ENCODE measurements around the gene RXRA. TPM values are rescaled to one million over a fixed set of nuclear protein-coding genes. Genes with fewer than 3 reads are reported as not detected.

RXRA gene
- total RNA-seq, 1 donor from 2014 or later, result 83.3 TPM

DNA sequence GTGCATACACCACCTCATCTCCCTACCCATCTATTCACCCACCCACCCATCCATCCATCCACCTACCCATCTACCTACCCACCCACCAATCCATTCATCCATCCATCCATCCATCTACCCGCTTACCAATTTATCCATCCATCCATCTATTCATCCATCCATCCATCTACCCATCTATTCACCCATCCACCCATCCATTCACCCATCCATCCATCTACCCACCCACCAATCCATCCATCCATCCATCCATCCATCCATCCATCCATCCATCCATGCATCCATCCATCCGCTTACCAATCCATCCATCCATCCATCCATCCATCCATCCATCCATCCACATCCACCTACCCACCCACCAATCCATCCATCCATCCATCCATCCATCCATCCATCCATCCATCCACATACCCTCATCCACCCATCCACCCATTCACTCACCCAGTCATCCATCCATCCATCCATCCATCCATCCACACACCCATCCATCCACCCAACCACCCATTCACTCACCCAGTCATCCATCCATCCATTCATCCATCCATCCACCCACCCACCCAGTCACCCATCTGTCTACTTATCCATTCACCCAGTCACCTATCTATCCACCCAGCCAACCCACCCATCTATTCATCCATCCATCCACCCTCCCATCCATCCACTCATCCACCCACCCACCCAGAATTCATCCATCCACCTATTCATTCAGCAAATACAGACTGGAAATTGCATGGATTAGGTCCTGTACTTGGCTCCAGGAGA, 125.6 kb downstream of the RXRA start:
- no peak overlapping the region for H3K4me3 Mint-ChIP-seq (ENCODE audit: unreplicated experiment)
- TF ChIP-seq, protein P1, sequence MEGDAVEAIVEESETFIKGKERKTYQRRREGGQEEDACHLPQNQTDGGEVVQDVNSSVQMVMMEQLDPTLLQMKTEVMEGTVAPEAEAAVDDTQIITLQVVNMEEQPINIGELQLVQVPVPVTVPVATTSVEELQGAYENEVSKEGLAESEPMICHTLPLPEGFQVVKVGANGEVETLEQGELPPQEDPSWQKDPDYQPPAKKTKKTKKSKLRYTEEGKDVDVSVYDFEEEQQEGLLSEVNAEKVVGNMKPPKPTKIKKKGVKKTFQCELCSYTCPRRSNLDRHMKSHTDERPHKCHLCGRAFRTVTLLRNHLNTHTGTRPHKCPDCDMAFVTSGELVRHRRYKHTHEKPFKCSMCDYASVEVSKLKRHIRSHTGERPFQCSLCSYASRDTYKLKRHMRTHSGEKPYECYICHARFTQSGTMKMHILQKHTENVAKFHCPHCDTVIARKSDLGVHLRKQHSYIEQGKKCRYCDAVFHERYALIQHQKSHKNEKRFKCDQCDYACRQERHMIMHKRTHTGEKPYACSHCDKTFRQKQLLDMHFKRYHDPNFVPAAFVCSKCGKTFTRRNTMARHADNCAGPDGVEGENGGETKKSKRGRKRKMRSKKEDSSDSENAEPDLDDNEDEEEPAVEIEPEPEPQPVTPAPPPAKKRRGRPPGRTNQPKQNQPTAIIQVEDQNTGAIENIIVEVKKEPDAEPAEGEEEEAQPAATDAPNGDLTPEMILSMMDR (IDR thresholded peaks at IDR 0.05; ENCODE audit: unreplicated experiment), result no peak
- H3K27me3 Mint-ChIP-seq (ENCODE audit: unreplicated experiment), result peaks cover 2% of the 10 kb centered on the region
- no peaks in the 10 kb centered on the region for H3K36me3 Mint-ChIP-seq (ENCODE audit: low read depth, unreplicated experiment)
- no peak for DNase-seq (ENCODE audit: low spot score)
- H3K9me3 Mint-ChIP-seq (ENCODE audit: unreplicated experiment), result no peaks in the 10 kb centered on the region
- H3K4me1 Mint-ChIP-seq (ENCODE audit: unreplicated experiment), result peaks cover 4% of the 10 kb centered on the region
- H3K27ac Mint-ChIP-seq (ENCODE audit: unreplicated experiment), result no peak overlapping the region

DNA sequence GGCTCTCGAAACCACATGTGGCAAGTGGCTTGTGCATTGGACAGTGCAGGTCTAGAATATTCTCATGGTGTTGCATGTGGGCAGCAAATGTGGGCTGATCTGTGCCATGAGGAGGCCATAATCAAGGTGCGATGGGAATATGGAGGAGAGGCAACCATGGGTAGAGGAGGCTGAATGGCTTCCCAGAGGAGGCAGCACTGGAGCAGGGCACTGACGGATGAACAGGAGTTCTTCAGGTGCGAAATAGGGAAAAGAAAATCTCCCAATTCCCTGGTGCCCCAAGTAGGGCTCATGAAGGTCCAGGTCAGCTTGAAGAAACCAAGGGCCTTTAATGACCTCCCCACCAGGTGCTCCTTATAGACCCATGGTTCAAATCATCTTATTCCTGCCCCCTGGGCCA, 126.5 kb downstream of the RXRA start:
- Mint-ChIP-seq H3K36me3 (ENCODE audit: low read depth, unreplicated experiment) (no peaks in the 10 kb centered on the region), H3K4me3 (ENCODE audit: unreplicated experiment) (no peak overlapping the region), H3K27me3 (ENCODE audit: unreplicated experiment) (peaks cover 2% of the 10 kb centered on the region), H3K27ac (ENCODE audit: unreplicated experiment) (no peak overlapping the region), H3K9me3 (ENCODE audit: unreplicated experiment) (no peaks in the 10 kb centered on the region), H3K4me1 (ENCODE audit: unreplicated experiment) (peaks cover 4% of the 10 kb centered on the region)
- DNase-seq (ENCODE audit: low spot score), result no peak
- TF ChIP-seq, protein P1 (IDR thresholded peaks at IDR 0.05; ENCODE audit: unreplicated experiment), result no peak

DNA sequence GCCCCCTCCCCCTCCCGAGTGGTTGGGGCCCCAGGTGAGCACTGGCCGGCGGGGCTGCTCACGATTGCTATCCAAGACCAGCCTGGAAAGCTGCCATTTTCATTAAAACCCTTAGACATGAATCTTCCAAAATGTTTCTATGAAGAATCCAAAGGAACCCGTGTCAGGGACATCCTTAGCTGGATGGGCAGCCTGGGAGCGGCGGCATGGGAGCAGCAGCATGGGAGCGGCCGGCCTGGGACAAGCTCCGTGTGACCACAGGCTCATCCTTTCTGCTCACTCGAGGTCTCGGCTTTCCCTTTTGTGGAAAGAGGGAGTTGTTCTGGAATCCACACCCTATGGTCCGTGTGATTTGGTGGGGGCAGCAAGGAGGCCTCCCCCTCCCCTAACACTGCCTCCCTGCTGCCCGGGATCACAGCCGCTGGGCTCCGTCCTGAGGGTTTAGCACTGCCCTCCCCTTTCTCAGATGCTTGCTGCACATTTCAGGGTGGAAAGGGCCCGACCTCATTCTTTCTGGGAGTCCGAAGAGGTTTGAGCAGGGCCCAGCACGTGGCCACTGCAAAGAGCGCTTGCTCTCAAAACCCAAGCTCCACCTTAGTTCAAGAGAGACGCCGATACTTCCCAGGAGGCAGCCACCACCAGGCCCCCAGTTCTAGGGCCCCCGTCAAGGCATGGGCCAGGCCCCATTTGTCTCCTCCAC, 127.7 kb downstream of the RXRA start:
- H3K4me1 Mint-ChIP-seq (ENCODE audit: unreplicated experiment), result peaks cover 4% of the 10 kb centered on the region
- no peaks in the 10 kb centered on the region for H3K9me3 Mint-ChIP-seq (ENCODE audit: unreplicated experiment)
- TF ChIP-seq, protein P1 (IDR thresholded peaks at IDR 0.05; ENCODE audit: unreplicated experiment), result no peak
- no peak overlapping the region for H3K4me3 Mint-ChIP-seq (ENCODE audit: unreplicated experiment)
- H3K36me3 Mint-ChIP-seq (ENCODE audit: low read depth, unreplicated experiment), result no peaks in the 10 kb centered on the region
- peaks cover 3% of the 10 kb centered on the region for H3K27me3 Mint-ChIP-seq (ENCODE audit: unreplicated experiment)
- H3K27ac Mint-ChIP-seq (ENCODE audit: unreplicated experiment), result no peak overlapping the region
- DNase-seq (ENCODE audit: low spot score), result no peak

DNA sequence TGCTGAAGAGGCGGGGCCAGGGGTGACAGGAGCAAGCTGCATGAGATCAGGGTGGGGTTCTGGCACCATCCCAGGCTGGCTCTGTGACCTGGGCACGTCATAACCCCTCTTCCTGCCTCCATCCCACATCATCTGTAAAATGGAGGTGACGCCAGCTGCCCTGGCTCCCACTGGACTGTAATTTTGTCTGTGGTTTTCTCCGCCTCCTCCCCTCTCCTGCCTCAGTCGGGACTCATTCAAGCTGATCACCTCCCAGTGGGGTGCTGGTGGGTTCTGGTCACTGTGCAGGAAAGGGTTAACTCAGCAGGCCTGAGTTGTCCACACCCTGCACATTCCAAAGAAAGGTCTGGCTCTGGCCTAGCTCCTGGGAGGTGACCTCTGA, 128.2 kb downstream of the RXRA start:
- no peak for DNase-seq (ENCODE audit: low spot score)
- H3K4me3 Mint-ChIP-seq (ENCODE audit: unreplicated experiment), result no peak overlapping the region
- H3K9me3 Mint-ChIP-seq (ENCODE audit: unreplicated experiment), result no peaks in the 10 kb centered on the region
- H3K4me1 Mint-ChIP-seq (ENCODE audit: unreplicated experiment), result peaks cover 4% of the 10 kb centered on the region
- TF ChIP-seq, protein P1 (IDR thresholded peaks at IDR 0.05; ENCODE audit: unreplicated experiment), result no peak
- H3K36me3 Mint-ChIP-seq (ENCODE audit: low read depth, unreplicated experiment), result no peaks in the 10 kb centered on the region
- no peak overlapping the region for H3K27ac Mint-ChIP-seq (ENCODE audit: unreplicated experiment)
- H3K27me3 Mint-ChIP-seq (ENCODE audit: unreplicated experiment), result peaks cover 3% of the 10 kb centered on the region

DNA sequence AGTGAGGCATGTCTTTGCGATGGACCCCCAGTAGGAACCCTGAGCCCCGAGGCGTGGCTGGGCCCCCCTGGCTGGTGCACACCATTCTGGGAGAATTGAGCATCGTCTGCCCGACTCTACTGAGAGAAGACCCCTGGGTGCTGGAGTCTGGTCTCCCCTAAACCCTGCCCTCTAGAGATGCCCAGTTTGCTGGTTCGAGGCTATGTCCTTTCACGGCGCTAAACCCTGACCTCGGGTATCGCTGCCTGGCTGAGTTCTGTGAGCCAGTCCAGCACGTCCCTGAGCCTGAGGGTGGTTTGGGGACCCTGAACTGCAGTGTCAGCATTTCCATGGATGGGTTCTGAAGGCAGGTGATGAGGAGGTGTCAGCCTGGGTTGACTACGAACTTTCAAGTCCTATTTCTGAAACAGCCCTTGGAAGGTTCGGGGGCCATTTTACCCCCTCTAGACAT, 128.8 kb downstream of the RXRA start:
- TF ChIP-seq, protein P1 (IDR thresholded peaks at IDR 0.05; ENCODE audit: unreplicated experiment), result no peak
- no peaks in the 10 kb centered on the region for H3K9me3 Mint-ChIP-seq (ENCODE audit: unreplicated experiment)
- no peak for DNase-seq (ENCODE audit: low spot score)
- H3K27ac Mint-ChIP-seq (ENCODE audit: unreplicated experiment), result no peak overlapping the region
- H3K4me3 Mint-ChIP-seq (ENCODE audit: unreplicated experiment), result no peak overlapping the region
- peaks cover 4% of the 10 kb centered on the region for H3K4me1 Mint-ChIP-seq (ENCODE audit: unreplicated experiment)
- no peaks in the 10 kb centered on the region for H3K36me3 Mint-ChIP-seq (ENCODE audit: low read depth, unreplicated experiment)
- peaks cover 3% of the 10 kb centered on the region for H3K27me3 Mint-ChIP-seq (ENCODE audit: unreplicated experiment)
